ENCODE results near the gene SLC6A7. TPM values are rescaled to one million over a fixed set of nuclear protein-coding genes. Genes with fewer than 3 reads are reported as not detected.

SLC6A7 gene
- total RNA-seq, 2 experiments from 2014 or later, result not detected

DNA sequence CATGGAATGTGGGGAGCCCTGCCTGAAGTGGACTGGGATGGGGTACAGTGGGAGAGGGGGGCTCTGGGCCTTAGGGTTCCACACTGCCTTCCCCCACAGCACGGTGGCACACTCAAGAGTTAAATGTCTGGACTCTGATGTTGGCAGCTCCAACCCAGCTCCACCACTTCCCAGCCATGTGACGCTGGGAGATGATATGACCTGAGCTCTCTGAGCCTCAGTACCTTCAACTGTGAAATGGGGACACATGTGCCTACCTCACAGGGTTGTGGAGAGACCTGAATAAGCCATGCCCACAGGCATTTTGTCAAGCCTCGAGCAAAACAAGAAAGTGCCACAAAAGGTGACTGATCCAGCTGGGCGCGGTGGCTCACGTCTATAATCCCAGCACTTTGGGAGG, 30.8 kb upstream of the SLC6A7 start:
- Mint-ChIP-seq H3K27ac (no peak overlapping the region), H3K27me3 (peaks cover 5% of the 10 kb centered on the region), H3K4me3 (no peak overlapping the region), H3K4me1 (peaks cover 19% of the 10 kb centered on the region), H3K9me3 (no peaks in the 10 kb centered on the region), H3K36me3 (peaks cover 7% of the 10 kb centered on the region)
- ATAC-seq (ENCODE audit: low read depth) (no peak), DNase-seq (no peak)
- POLR2A ChIA-PET, result interaction anchor here (2.1 kb wide), 1 partner anchor 9 kb away, joined by 6 read pairs; no protein-coding TSS in a partner anchor

GRCh38 chr5:150159741-150160179, 30.1 kb upstream of the SLC6A7 start:
- Mint-ChIP-seq H3K27ac (no peak overlapping the region), H3K27me3 (peaks cover 10% of the 10 kb centered on the region), H3K4me3 (no peak overlapping the region), H3K4me1 (peaks cover 14% of the 10 kb centered on the region), H3K36me3 (peaks cover 3% of the 10 kb centered on the region), H3K9me3 (no peaks in the 10 kb centered on the region)
- DNase-seq, result no peak
- POLR2A ChIA-PET, result interaction anchor here (1.0 kb wide), 1 partner anchor 10 kb away, joined by 3 read pairs; no protein-coding TSS in a partner anchor
- ATAC-seq (ENCODE audit: low read depth), result no peak

GRCh38 chr5:150160448-150161081, 29.3 kb upstream of the SLC6A7 start:
- H3K27ac Mint-ChIP-seq, result peak overlapping the region; percentile 68
- H3K27me3 Mint-ChIP-seq, result peaks cover 18% of the 10 kb centered on the region
- no peaks in the 10 kb centered on the region for H3K9me3 Mint-ChIP-seq
- H3K4me3 Mint-ChIP-seq, result no peak overlapping the region
- H3K4me1 Mint-ChIP-seq, result peaks cover 10% of the 10 kb centered on the region
- POLR2A ChIA-PET, result interaction anchor here (1.0 kb wide), 1 partner anchor 11 kb away, joined by 3 read pairs; no protein-coding TSS in a partner anchor
- H3K36me3 Mint-ChIP-seq, result no peaks in the 10 kb centered on the region
- DNase-seq, result no peak
- no peak for ATAC-seq (ENCODE audit: low read depth)

GRCh38 chr5:150161242-150162141, 28.4 kb upstream of the SLC6A7 start:
- ATAC-seq (ENCODE audit: low read depth), result peak; percentile 83

DNA sequence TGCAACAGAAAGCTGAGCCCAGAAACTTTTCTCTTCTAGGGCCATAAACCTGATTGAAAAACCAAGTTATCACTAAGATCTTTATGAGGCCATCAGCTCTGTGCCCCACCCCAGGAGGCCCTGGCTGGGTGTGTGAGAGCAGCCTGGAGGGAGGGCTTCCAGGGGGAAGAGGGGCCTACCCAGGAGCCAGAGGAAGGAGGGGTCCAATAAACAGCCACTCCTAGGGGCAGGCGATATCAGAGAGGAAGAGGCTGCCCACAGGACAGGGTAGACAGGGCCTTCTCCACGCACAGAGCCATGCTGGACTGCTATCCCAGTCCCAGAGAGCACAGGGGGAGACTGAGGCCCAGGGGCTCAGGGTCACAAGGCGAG, 27.7 kb upstream of the SLC6A7 start:
- POLR2A ChIA-PET, result no interaction called here

More at GRCh38 chr5:150161242-150162141, 28.4 kb upstream of the SLC6A7 start:
- POLR2A ChIA-PET, result no interaction called here
- peaks cover 4% of the 10 kb centered on the region for H3K4me1 Mint-ChIP-seq
- peak overlapping the region; percentile 17 for H3K27ac Mint-ChIP-seq
- H3K27me3 Mint-ChIP-seq, result peaks cover 25% of the 10 kb centered on the region
- no peak overlapping the region for H3K4me3 Mint-ChIP-seq
- no peaks in the 10 kb centered on the region for H3K9me3 Mint-ChIP-seq
- DNase-seq, result peak; percentile 90
- no peaks in the 10 kb centered on the region for H3K36me3 Mint-ChIP-seq

GRCh38 chr5:150163035-150163434, 26.8 kb upstream of the SLC6A7 start:
- no peaks in the 10 kb centered on the region for H3K36me3 Mint-ChIP-seq
- H3K4me3 Mint-ChIP-seq, result no peak overlapping the region
- no peak overlapping the region for H3K27ac Mint-ChIP-seq
- POLR2A ChIA-PET, result interaction anchor here (0.6 to 1.0 kb wide), 3 partner anchors 8 to 47 kb away, joined by 3 read pairs; no protein-coding TSS in a partner anchor
- ATAC-seq (ENCODE audit: low read depth) (no peak), DNase-seq (no peak)
- no peaks in the 10 kb centered on the region for H3K9me3 Mint-ChIP-seq
- H3K4me1 Mint-ChIP-seq, result peaks cover 6% of the 10 kb centered on the region
- peaks cover 33% of the 10 kb centered on the region for H3K27me3 Mint-ChIP-seq

More for the DNA sequence above, 27.7 kb upstream of the SLC6A7 start:
- Mint-ChIP-seq H3K4me1 (peaks cover 4% of the 10 kb centered on the region), H3K27me3 (peaks cover 25% of the 10 kb centered on the region), H3K4me3 (no peak overlapping the region), H3K27ac (no peak overlapping the region), H3K36me3 (no peaks in the 10 kb centered on the region), H3K9me3 (no peaks in the 10 kb centered on the region)
- ATAC-seq (ENCODE audit: low read depth) (peak; percentile 4), DNase-seq (no peak)

DNA sequence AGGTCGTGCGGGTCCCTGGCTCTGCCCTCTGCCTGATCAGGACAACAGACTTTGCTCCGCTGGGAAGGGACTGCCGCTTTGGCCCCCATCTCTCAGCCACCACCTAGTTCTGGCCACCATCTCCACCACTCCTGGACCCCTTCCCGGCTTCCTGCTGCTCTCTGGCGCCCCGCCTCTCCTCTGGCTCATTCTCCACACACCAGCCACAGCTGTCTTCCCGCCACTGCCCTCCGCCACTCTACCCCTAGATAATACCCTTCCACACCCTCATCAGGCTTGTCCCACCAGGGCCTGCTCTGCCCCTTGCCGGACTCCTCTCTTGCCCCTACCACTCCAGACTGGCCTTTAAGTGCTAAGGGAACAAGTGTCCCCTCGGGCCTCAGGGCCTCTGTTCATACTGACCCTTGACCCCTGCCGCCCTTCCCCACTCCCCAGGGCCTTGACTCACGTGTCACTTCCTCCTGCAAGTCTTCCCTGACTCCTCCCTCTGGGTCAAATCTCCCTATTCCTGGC, 26.3 kb upstream of the SLC6A7 start:
- Mint-ChIP-seq H3K4me1 (peaks cover 6% of the 10 kb centered on the region), H3K9me3 (no peaks in the 10 kb centered on the region), H3K4me3 (no peak overlapping the region), H3K27ac (no peak overlapping the region), H3K36me3 (no peaks in the 10 kb centered on the region), H3K27me3 (peaks cover 39% of the 10 kb centered on the region)
- DNase-seq, result no peak
- POLR2A ChIA-PET, result interaction anchor here (0.6 to 1.0 kb wide), 3 partner anchors 7 to 46 kb away, joined by 3 read pairs; no protein-coding TSS in a partner anchor
- no peak for ATAC-seq (ENCODE audit: low read depth)

GRCh38 chr5:150164211-150164980, 25.5 kb upstream of the SLC6A7 start:
- H3K4me3 Mint-ChIP-seq, result no peak overlapping the region
- ATAC-seq (ENCODE audit: low read depth) (no peak), DNase-seq (no peak)
- H3K4me1 Mint-ChIP-seq, result peaks cover 6% of the 10 kb centered on the region
- no peaks in the 10 kb centered on the region for H3K36me3 Mint-ChIP-seq
- peaks cover 47% of the 10 kb centered on the region for H3K27me3 Mint-ChIP-seq
- H3K9me3 Mint-ChIP-seq, result no peaks in the 10 kb centered on the region
- POLR2A ChIA-PET, result no interaction called here
- H3K27ac Mint-ChIP-seq, result peak overlapping the region; percentile 28

DNA sequence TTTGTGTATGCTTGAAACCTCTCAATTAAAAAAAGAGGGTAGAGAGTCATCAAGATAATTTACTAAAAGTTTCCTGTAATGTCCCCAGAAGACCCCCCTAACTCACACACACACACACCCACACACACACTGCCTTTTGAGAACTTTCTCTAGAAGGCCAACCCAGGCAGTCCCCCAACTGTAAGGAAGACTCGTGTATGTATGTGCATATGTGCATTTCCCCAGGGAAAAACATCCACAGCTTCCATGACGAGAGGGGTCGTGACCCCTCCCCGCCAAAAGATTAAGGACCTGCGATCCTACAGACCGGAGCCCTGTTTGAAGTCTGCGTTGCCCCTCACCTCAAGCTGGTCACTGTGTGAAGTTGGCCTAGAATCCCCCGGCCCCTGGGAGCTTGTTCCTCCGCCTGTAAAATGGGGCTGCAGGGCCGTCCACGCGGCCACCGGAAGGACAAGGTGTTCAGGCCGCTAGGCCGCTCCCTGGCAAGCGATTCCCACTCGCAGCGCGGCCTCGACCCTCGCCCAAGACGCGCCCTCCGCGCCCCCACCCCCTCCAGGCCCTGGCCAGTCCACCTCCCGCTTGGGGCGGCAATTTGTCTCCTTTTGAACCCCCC, 23.7 kb upstream of the SLC6A7 start:
- no peak overlapping the region for H3K4me3 Mint-ChIP-seq
- no peak overlapping the region for H3K27ac Mint-ChIP-seq
- DNase-seq (no peak), ATAC-seq (ENCODE audit: low read depth) (no peak)
- peaks cover 55% of the 10 kb centered on the region for H3K27me3 Mint-ChIP-seq
- no peaks in the 10 kb centered on the region for H3K36me3 Mint-ChIP-seq
- POLR2A ChIA-PET, result no interaction called here
- H3K9me3 Mint-ChIP-seq, result no peaks in the 10 kb centered on the region
- H3K4me1 Mint-ChIP-seq, result peaks cover 6% of the 10 kb centered on the region

- no peak for ATAC-seq (ENCODE audit: low read depth)
- Mint-ChIP-seq H3K4me3 (no peak within 1 kb of the TSS), H3K36me3 (no peaks in the 10 kb centered on the region), H3K9me3 (no peaks in the 10 kb centered on the region), H3K4me1 (peaks cover 2% of the 10 kb centered on the region), H3K27me3 (peaks cover 55% of the 10 kb centered on the region), H3K27ac (peak within 1 kb of the TSS; percentile 4)
- POLR2A ChIA-PET, result no interaction called here
- no peak for DNase-seq
Observed at GRCh38 chr5:150166650-150167511, 23.0 kb upstream of the SLC6A7 start, which contains the start of gene CDX1. Gene CDX1 (plus strand): TSS chr5:150166778. CDS start chr5:150166877, 99 bp downstream.

- DNase-seq, result no peak
- H3K9me3 Mint-ChIP-seq, result no peaks in the 10 kb centered on the region
- no peak overlapping the region for H3K4me3 Mint-ChIP-seq
- H3K27me3 Mint-ChIP-seq, result peaks cover 59% of the 10 kb centered on the region
- no peaks in the 10 kb centered on the region for H3K36me3 Mint-ChIP-seq
- H3K4me1 Mint-ChIP-seq, result peaks cover 2% of the 10 kb centered on the region
- POLR2A ChIA-PET, result no interaction called here
- H3K27ac Mint-ChIP-seq, result peak overlapping the region; percentile 4
- ATAC-seq (ENCODE audit: low read depth), result no peak
Observed at GRCh38 chr5:150167512-150167850, 22.4 kb upstream of the SLC6A7 start.

DNA sequence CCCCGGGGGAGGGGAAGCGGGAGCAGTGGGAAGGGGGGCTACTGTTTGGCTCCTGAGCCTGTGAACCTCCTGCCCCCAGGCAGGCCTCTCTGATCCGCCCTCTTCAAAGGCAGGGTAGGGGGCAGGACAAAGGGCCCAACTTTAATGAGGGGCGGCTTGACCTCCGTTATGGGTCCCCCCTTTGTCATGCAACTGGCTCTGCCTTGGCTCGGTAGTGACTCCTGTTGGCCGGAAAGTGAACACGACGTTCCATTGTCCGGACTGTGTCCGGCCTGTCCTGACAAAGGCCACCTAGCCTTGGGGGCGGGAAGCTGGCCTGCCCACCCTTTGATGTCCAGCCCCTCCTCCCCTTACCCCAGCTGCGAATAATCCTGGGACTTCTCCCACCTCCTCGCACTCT, 22.0 kb upstream of the SLC6A7 start:
- Mint-ChIP-seq H3K9me3 (no peaks in the 10 kb centered on the region), H3K4me3 (no peak overlapping the region), H3K4me1 (peaks cover 2% of the 10 kb centered on the region), H3K27me3 (peaks cover 60% of the 10 kb centered on the region), H3K36me3 (no peaks in the 10 kb centered on the region), H3K27ac (peak overlapping the region; percentile 4)
- POLR2A ChIA-PET, result no interaction called here
- ATAC-seq (ENCODE audit: low read depth) (no peak), DNase-seq (no peak)

All from activated naive CD8-positive, alpha-beta T cell treated with anti-CD3 and anti-CD28 coated beads, Interleukin-2, amount 10 ng/mL, durations not matched to agents 7 days and 5 days (primary cell).